Measurements from ENCODE around the gene RCC1.
A peak's percentile ranks its signal among the peaks of the same experiment; 100 is the strongest.

Gene RCC1

GRCh38 chr1:28552758-28553663 lies 47.2 kb downstream of the RCC1 start, which contains the start of gene TRNAU1AP:
Gene TRNAU1AP (plus strand): TSS chr1:28553085. CDS start chr1:28553111, 26 bp downstream.
- peak within 1 kb of the TSS; percentile 99 for H2AFZ ChIP-seq (ENCODE audit: low read depth, low read length)
- H3K9me3 ChIP-seq (ENCODE audit: insufficient read depth, low read length, severe bottlenecking) = no peaks in the 10 kb centered on the region
- H3K4me2 ChIP-seq (ENCODE audit: insufficient read depth, low read length) = peak within 1 kb of the TSS; percentile 91
- H3K9ac ChIP-seq (ENCODE audit: low read depth, low read length) = peak within 1 kb of the TSS; percentile 83
- H4K20me1 ChIP-seq (ENCODE audit: insufficient read depth, low read length) = no peaks in the 10 kb centered on the region
- ATAC-seq (ENCODE audit: insufficient read depth, low read depth) (peak; percentile 88), DNase-seq (peak; percentile 97)
- peak within 1 kb of the TSS; percentile 72 to 97 for H3K4me3 ChIP-seq (ENCODE audit: low read depth in 1 of 2, low read length in 2 of 2)
- H3K79me2 ChIP-seq (ENCODE audit: insufficient read depth, low read length) = peaks cover 20% of the 10 kb centered on the region
- H3K4me1 ChIP-seq (ENCODE audit: insufficient read depth, low read length) = peaks cover 23% of the 10 kb centered on the region
- H3K27me3 ChIP-seq (ENCODE audit: insufficient read depth, low read length, poor library complexity) = no peaks in the 10 kb centered on the region
- TF ChIP-seq EZH2 (IDR thresholded peaks at IDR 0.05; ENCODE audit: borderline replicate concordance, low read depth, low read length, severe bottlenecking) = no peak
- no peak for TF ChIP-seq CTCF (IDR thresholded peaks at IDR 0.05; ENCODE audit: borderline replicate concordance, extremely low read depth, low read length, poor library complexity, severe bottlenecking)
- H3K27ac ChIP-seq (ENCODE audit: low read length) = peak within 1 kb of the TSS; percentile 79
- H3K36me3 ChIP-seq (ENCODE audit: insufficient read depth, low read length) = peaks cover 15% of the 10 kb centered on the region

GRCh38 chr1:28560886-28561285 lies 55.0 kb downstream of the RCC1 start:
- no peak for TF ChIP-seq EZH2 (IDR thresholded peaks at IDR 0.05; ENCODE audit: borderline replicate concordance, low read depth, low read length, severe bottlenecking)
- TF ChIP-seq CTCF (IDR thresholded peaks at IDR 0.05; ENCODE audit: borderline replicate concordance, extremely low read depth, low read length, poor library complexity, severe bottlenecking) = no peak
- H3K27me3 ChIP-seq (ENCODE audit: insufficient read depth, low read length, poor library complexity) = no peaks in the 10 kb centered on the region
- ATAC-seq (ENCODE audit: insufficient read depth, low read depth) = no peak

GRCh38 chr1:28564310-28564709 lies 58.5 kb downstream of the RCC1 start:
- no peak for TF ChIP-seq EZH2 (IDR thresholded peaks at IDR 0.05; ENCODE audit: borderline replicate concordance, low read depth, low read length, severe bottlenecking)
- no peak for TF ChIP-seq CTCF (IDR thresholded peaks at IDR 0.05; ENCODE audit: borderline replicate concordance, extremely low read depth, low read length, poor library complexity, severe bottlenecking)
- H3K27ac ChIP-seq (ENCODE audit: low read length) = no peak overlapping the region
- no peak overlapping the region for H2AFZ ChIP-seq (ENCODE audit: low read depth, low read length)
- H3K4me2 ChIP-seq (ENCODE audit: insufficient read depth, low read length) = no peak overlapping the region
- H3K36me3 ChIP-seq (ENCODE audit: insufficient read depth, low read length) = peaks cover 84% of the 10 kb centered on the region
- no peak overlapping the region for H3K4me3 ChIP-seq (ENCODE audit: low read depth in 1 of 2, low read length in 2 of 2)
- no peaks in the 10 kb centered on the region for H3K79me2 ChIP-seq (ENCODE audit: insufficient read depth, low read length)
- H3K4me1 ChIP-seq (ENCODE audit: insufficient read depth, low read length) = no peaks in the 10 kb centered on the region
- H3K27me3 ChIP-seq (ENCODE audit: insufficient read depth, low read length, poor library complexity) = no peaks in the 10 kb centered on the region
- no peaks in the 10 kb centered on the region for H4K20me1 ChIP-seq (ENCODE audit: insufficient read depth, low read length)
- DNase-seq = no peak
- no peak for ATAC-seq (ENCODE audit: insufficient read depth, low read depth)
- no peak overlapping the region for H3K9ac ChIP-seq (ENCODE audit: low read depth, low read length)
- no peaks in the 10 kb centered on the region for H3K9me3 ChIP-seq (ENCODE audit: insufficient read depth, low read length, severe bottlenecking)

More at GRCh38 chr1:28560886-28561285, 55.0 kb downstream of the RCC1 start:
- no peak overlapping the region for H3K4me3 ChIP-seq (ENCODE audit: low read depth in 1 of 2, low read length in 2 of 2)
- H3K27ac ChIP-seq (ENCODE audit: low read length) = no peak overlapping the region
- H3K9ac ChIP-seq (ENCODE audit: low read depth, low read length) = no peak overlapping the region
- no peak for DNase-seq
- peaks cover 68% of the 10 kb centered on the region for H3K36me3 ChIP-seq (ENCODE audit: insufficient read depth, low read length)
- H3K4me1 ChIP-seq (ENCODE audit: insufficient read depth, low read length) = no peaks in the 10 kb centered on the region
- no peak overlapping the region for H2AFZ ChIP-seq (ENCODE audit: low read depth, low read length)
- no peak overlapping the region for H3K4me2 ChIP-seq (ENCODE audit: insufficient read depth, low read length)
- H3K79me2 ChIP-seq (ENCODE audit: insufficient read depth, low read length) = no peaks in the 10 kb centered on the region
- H3K9me3 ChIP-seq (ENCODE audit: insufficient read depth, low read length, severe bottlenecking) = no peaks in the 10 kb centered on the region
- no peaks in the 10 kb centered on the region for H4K20me1 ChIP-seq (ENCODE audit: insufficient read depth, low read length)
